Thoracic aorta (tissue), 2 donors: ENCODE measurements around the gene NPEPL1. TPM values are rescaled to one million over a fixed set of nuclear protein-coding genes. Genes with fewer than 3 reads are reported as not detected.

Source experiments
- ATAC-seq: fragments of 150-250 bp; one replicate; pipeline ENCODE4 v1.8.0; 2017; ENCODE audit warnings: low read depth; ENCODE audit not compliant: insufficient number of reproducible peaks, low FRiP score
- DNase-seq: peaks from one replicate; pipeline ENCODE4 v3.0.0-alpha.2; 2020; ENCODE audit warnings: low spot score
- H3K27ac ChIP-seq, 2 donors: fragments of 200-600 bp; sonication (generic); 1 replicate in 1 of 2; 2 replicates in 1 of 2; pipeline ENCODE4 v1.5.1; 2016; ENCODE audit warnings: mild to moderate bottlenecking in 2 of 2, moderate library complexity in 2 of 2
- H3K27me3 ChIP-seq: fragments of 200-600 bp; sonication (generic); replicated peaks from 2 replicates; pipeline ENCODE4 v1.6.0; 2016; ENCODE audit warnings: mild to moderate bottlenecking; ENCODE audit not compliant: insufficient read depth
- H3K36me3 ChIP-seq: fragments of 200-600 bp; sonication (generic); one replicate; pipeline ENCODE4 v1.5.1; 2016
- H3K4me1 ChIP-seq, 2 donors: fragments of 200-600 bp; sonication (generic); 1 replicate in 1 of 2; 2 replicates in 1 of 2; pipeline versions ENCODE4 v1.5.1 to v1.6.0; 2016; ENCODE audit warnings: low read depth in 2 of 2, mild to moderate bottlenecking in 1 of 2; ENCODE audit not compliant: control insufficient read depth in 1 of 2
- H3K4me3 ChIP-seq: fragments of 200-600 bp; sonication (generic); 2 replicates; pipeline ENCODE4 v1.5.1; 2016; ENCODE audit warnings: mild to moderate bottlenecking
- H3K9me3 ChIP-seq: fragments of 200-600 bp; sonication (generic); 2 replicates; pipeline ENCODE4 v1.5.1; 2016
- total RNA-seq, 2 donors: library from RNA; depleted of rRNA; stranded (reverse); fragments of >200 nt; gene quantifications; one replicate each; pipeline versions ENCODE4 v1.1.0 to v1.2.3, GENCODE V29; 2016
- TF ChIP-seq, protein P1 (sequence below): fragments of 200-600 bp; sonication (generic); IDR thresholded peaks from one replicate; pipeline ENCODE4 v1.5.1; 2019; ENCODE audit warnings: antibody characterized with exemption

The NPEPL1 gene
- total RNA-seq, 2 donors from 2014 or later = 47.1 to 59.4 TPM

DNA sequence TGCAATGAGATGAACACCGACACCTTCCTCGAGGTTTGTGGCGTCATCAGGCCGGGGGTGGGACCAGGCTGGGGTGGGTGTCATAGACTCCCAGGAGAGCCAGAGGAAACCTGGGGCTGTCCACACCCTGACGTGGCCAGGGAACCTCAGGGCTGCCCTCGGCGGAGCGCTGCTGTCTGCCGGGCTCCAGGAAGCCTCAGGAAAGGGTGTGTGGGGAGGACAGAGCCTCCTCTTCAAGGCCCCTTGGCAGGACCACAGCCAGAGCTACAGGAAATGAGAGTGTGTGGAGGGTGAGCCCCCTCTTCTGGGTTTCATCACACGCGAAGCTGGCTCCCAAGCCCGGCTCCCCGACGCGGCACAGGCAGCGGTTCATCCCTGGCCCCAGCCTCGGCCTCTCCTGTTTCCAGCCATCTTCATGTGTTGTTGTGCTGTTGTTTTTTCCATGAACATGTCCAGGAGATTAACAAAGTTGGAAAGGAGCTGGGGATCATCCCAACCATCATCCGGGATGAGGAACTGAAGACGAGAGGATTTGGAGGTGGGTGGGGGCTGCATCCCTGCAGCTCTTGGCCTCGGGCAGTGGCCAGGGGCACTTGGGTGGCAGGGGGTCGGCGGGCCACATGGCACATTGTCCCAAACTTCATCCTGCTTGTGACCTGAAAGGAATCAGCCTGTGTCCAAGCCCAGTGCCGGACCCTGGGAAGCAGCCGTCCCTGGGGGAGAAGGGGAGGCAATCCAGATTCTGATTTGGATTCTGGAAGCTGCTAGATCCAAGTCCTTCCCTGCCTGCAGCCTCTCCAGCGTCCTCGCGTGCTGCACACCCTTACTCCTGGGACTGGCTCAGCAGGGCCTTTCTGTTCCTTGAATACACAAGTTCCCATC is 6.4 kb downstream of the NPEPL1 start:
- no peak overlapping the region for H3K4me3 ChIP-seq
- peaks cover 58% of the 10 kb centered on the region for H3K36me3 ChIP-seq
- no peak overlapping the region for H3K27ac ChIP-seq
- TF ChIP-seq, protein P1, sequence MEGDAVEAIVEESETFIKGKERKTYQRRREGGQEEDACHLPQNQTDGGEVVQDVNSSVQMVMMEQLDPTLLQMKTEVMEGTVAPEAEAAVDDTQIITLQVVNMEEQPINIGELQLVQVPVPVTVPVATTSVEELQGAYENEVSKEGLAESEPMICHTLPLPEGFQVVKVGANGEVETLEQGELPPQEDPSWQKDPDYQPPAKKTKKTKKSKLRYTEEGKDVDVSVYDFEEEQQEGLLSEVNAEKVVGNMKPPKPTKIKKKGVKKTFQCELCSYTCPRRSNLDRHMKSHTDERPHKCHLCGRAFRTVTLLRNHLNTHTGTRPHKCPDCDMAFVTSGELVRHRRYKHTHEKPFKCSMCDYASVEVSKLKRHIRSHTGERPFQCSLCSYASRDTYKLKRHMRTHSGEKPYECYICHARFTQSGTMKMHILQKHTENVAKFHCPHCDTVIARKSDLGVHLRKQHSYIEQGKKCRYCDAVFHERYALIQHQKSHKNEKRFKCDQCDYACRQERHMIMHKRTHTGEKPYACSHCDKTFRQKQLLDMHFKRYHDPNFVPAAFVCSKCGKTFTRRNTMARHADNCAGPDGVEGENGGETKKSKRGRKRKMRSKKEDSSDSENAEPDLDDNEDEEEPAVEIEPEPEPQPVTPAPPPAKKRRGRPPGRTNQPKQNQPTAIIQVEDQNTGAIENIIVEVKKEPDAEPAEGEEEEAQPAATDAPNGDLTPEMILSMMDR = no peak
- DNase-seq = no peak
- H3K27me3 ChIP-seq = no peaks in the 10 kb centered on the region
- ATAC-seq = no peak
- H3K9me3 ChIP-seq = no peaks in the 10 kb centered on the region
- peaks cover 4 to 15% of the 10 kb centered on the region in 2 donors for H3K4me1 ChIP-seq

DNA sequence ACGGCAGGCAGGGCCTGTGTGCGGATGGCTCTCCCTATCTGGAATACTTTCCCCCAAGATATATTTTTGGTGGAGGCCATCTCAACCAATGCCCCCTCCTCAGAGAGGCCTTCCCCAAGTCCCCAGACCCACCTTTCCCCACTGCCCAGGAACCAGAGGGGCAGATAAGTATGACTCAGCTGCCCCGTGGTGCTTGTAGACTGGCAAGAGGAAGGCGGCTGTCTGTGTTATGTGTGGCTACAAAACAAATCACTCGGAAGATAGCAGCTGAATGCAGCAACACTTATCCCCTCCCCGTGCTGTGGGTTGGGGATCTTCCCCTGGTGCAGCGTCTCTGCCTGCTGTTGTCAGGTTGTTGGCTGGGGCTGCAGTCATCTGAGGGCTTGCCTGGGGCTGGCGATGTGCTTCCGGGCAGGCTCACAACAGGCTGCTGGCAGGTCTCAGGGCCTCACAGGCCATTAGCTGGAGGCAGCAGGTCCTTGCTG is 7.1 kb downstream of the NPEPL1 start:
- Histone ChIP-seq H3K27ac (no peak overlapping the region), H3K36me3 (peaks cover 60% of the 10 kb centered on the region)

DNA sequence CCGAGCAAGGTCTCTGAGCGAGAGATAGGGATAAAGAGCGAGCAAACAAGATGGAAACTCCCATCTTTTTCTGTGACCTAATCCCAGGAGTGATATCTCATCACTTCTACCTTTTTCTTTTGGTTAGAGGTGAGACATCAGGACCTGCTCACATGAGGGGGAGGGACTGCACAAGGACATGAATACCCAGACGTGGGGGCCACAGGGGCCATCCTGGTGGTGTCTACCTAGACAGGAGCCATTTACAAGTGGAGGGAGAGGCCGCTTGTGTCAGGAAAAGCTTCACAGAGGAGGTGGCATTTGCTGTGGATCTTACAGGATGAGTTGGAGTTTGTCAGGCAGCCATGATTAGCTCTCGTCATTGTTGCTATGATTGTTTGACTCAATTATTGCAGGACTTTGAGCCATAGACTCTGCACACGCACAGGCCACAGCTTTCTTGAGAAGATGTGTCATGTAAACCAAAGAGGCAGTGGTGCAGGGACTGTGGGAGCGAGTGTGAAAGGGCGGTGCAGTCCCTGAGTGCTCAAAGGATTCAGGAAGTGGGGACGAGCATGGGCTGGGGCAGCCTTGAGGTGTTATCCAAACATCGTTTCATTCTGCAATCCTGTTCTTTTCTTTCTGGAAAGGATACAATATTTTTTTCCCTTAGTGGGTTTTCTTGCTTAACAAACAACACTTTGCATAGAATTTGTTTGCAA is 7.7 kb downstream of the NPEPL1 start:
- Histone ChIP-seq H3K36me3 (peaks cover 60% of the 10 kb centered on the region), H3K27ac (no peak overlapping the region)
- no peak for ATAC-seq

More for the DNA sequence above, 7.1 kb downstream of the NPEPL1 start:
- Histone ChIP-seq H3K27me3 (no peaks in the 10 kb centered on the region), H3K9me3 (no peaks in the 10 kb centered on the region), H3K4me3 (no peak overlapping the region), H3K4me1 (peaks cover under 1 to 9% of the 10 kb centered on the region in 2 donors)
- TF ChIP-seq, protein P1 = no peak
- ATAC-seq (no peak), DNase-seq (no peak)

DNA sequence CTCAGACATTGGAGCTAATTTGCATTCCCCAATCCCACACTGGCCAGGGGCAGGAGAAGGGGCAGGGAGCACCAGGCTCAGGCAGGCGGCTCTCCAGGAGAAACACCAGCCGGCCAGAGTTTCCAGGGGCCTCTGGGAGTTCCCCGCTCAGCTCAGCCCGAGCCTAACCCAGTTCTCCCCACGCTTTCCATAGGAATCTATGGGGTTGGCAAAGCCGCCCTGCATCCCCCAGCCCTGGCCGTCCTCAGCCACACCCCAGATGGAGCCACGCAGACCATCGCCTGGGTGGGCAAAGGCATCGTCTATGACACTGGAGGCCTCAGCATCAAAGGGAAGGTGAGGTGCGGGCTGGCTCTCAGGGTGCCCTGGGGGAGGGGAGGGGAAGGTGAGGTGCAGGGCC is 8.2 kb downstream of the NPEPL1 start:
- H3K27ac ChIP-seq = no peak overlapping the region
- ATAC-seq (no peak), DNase-seq (no peak)
- TF ChIP-seq, protein P1 = no peak
- H3K9me3 ChIP-seq = no peaks in the 10 kb centered on the region
- peaks cover 0 to 6% of the 10 kb centered on the region in 2 donors for H3K4me1 ChIP-seq
- peaks cover 55% of the 10 kb centered on the region for H3K36me3 ChIP-seq
- no peak overlapping the region for H3K4me3 ChIP-seq
- no peaks in the 10 kb centered on the region for H3K27me3 ChIP-seq

More for the DNA sequence above, 7.7 kb downstream of the NPEPL1 start:
- TF ChIP-seq, protein P1 = no peak
- H3K27me3 ChIP-seq = no peaks in the 10 kb centered on the region
- H3K9me3 ChIP-seq = no peaks in the 10 kb centered on the region
- peaks cover 0 to 6% of the 10 kb centered on the region in 2 donors for H3K4me1 ChIP-seq
- no peak overlapping the region for H3K4me3 ChIP-seq
- no peak for DNase-seq
